T-cell (primary cell): ENCODE measurements around the gene RPL12. TPM values are rescaled to one million over a fixed set of nuclear protein-coding genes. Genes with fewer than 3 reads are reported as not detected.
A peak's percentile ranks its signal among the peaks of the same experiment; 100 is the strongest.

Experiments
- ATAC-seq, 4 experiments: fragments of 200-7000 bp in 3 of 4; fragments of 150-1000 bp in 1 of 4; cut with Tn5 transposase; replicated peaks in 1 of 4; 1 replicate in 3 of 4; 2 replicates in 1 of 4; pipeline ENCODE4 v1.10.0; 2021; ENCODE audit warnings: moderate library complexity in 3 of 4, mild to moderate bottlenecking in 2 of 4, moderate number of reproducible peaks in 1 of 4
- CTCF ChIA-PET, 2 donors: fragments of 300-600 bp; sonication (Branson Sonifier 250); formaldehyde crosslinking; loops; one replicate each; lab custom pipeline; 2022; ENCODE audit warnings: antibody characterized with exemption in 2 of 2; lab: Charles Lee
- POLR2A ChIA-PET, 2 donors: fragments of 300-600 bp; sonication (Branson Sonifier 250); formaldehyde crosslinking; loops; one replicate each; lab custom pipeline; 2022; ENCODE audit warnings: antibody characterized with exemption in 2 of 2; lab: Charles Lee
- DNase-seq, 35 experiments: peaks; one replicate each; pipeline versions ENCODE4 v3.0.0 to v3.0.0-alpha.2; 2013 to 2023
- H3K27ac ChIP-seq: one replicate; pipeline ENCODE4 v1.5.1; 2013; ENCODE audit warnings: low read length
- H3K27me3 ChIP-seq, 2 experiments: replicated peaks in 1 of 2; 1 replicate in 1 of 2; 2 replicates in 1 of 2; pipeline versions ENCODE4 v1.6.1 to v1.7.0; 2013; ENCODE audit warnings: low read length in 1 of 2, mixed read lengths in 1 of 2; ENCODE audit not compliant: control insufficient read depth in 2 of 2, insufficient read depth in 2 of 2; ENCODE audit errors: extremely low read depth in 1 of 2
- H3K36me3 ChIP-seq, 2 donors: 1 replicate in 1 of 2; 2 replicates in 1 of 2; pipeline versions ENCODE4 v1.6.1 to v1.7.0; 2013; ENCODE audit warnings: low read length in 1 of 2; ENCODE audit not compliant: control insufficient read depth in 2 of 2, insufficient read depth in 1 of 2; ENCODE audit errors: extremely low read depth in 1 of 2
- H3K4me1 ChIP-seq, 2 experiments: 1 replicate in 1 of 2; 2 replicates in 1 of 2; pipeline versions ENCODE4 v1.6.1 to v1.7.0; 2013; ENCODE audit warnings: low read length in 2 of 2, mixed read lengths in 1 of 2; ENCODE audit not compliant: insufficient read depth in 2 of 2, control insufficient read depth in 1 of 2; ENCODE audit errors: extremely low read depth in 1 of 2
- H3K4me3 ChIP-seq, 2 donors: 1 replicate in 1 of 2; 2 replicates in 1 of 2; pipeline versions ENCODE4 v1.5.1 to v1.7.0; 2013; ENCODE audit warnings: mild to moderate bottlenecking in 2 of 2, low read length in 1 of 2, moderate library complexity in 1 of 2; ENCODE audit not compliant: control insufficient read depth in 1 of 2; ENCODE audit errors: extremely low read depth in 1 of 2
- H3K9me3 ChIP-seq: 2 replicates; pipeline ENCODE4 v1.7.0; 2013
- H3K27ac Mint-ChIP-seq, 2 donors: one replicate each; pipeline ENCODE4 v1.8.0; 2020 to 2021; ENCODE audit warnings: mild to moderate bottlenecking in 2 of 2, mixed read lengths in 2 of 2
- H3K27me3 Mint-ChIP-seq, 2 donors: one replicate each; pipeline ENCODE4 v1.8.0; 2021 to 2022; ENCODE audit warnings: mixed read lengths in 2 of 2
- H3K36me3 Mint-ChIP-seq: one replicate; pipeline ENCODE4 v1.8.0; 2021; ENCODE audit warnings: mixed read lengths
- H3K4me1 Mint-ChIP-seq, 3 donors: one replicate each; pipeline ENCODE4 v1.8.0; 2020 to 2022; ENCODE audit warnings: mixed read lengths in 3 of 3, mild to moderate bottlenecking in 1 of 3
- H3K4me3 Mint-ChIP-seq, 3 donors: one replicate each; pipeline ENCODE4 v1.8.0; 2020 to 2022; ENCODE audit warnings: mild to moderate bottlenecking in 3 of 3, mixed read lengths in 3 of 3, moderate library complexity in 3 of 3
- H3K9me3 Mint-ChIP-seq, 3 donors: one replicate each; pipeline ENCODE4 v1.8.0; 2020 to 2022; ENCODE audit warnings: mixed read lengths in 3 of 3
- WGBS: methylation state at CpG from one replicate; pipeline ENCODE4 v1.1.5; 2013; ENCODE audit warnings: missing lambda C conversion rate; ENCODE audit not compliant: insufficient coverage; 5-methylcytosine and 5-hydroxymethylcytosine counted together
- total RNA-seq, 35 experiments: library from RNA in 6 of 35; stranded (reverse) in 6 of 35; fragments of 120-200 nt in 1 of 35; gene quantifications; one replicate each; pipeline versions ENCODE4 v1.2.1 to v1.2.4 and lab custom pipeline; 2013 to 2026

The RPL12 gene
- total RNA-seq, 5 donors from 2014 or later (not counting 1 experiment from before 2014, with no cell fraction given): 1,494 to 1,979 (median 1,776) TPM

GRCh38 chr9:127423934-127424675 lies 27.1 kb downstream of the RPL12 start, which contains the start of gene ZNF79:
ZNF79 (plus strand) TSS chr9:127424382; CDS start chr9:127424788, 406 bp downstream.
- CTCF ChIA-PET: interaction anchor here in 1 of 2 donors (0.6 kb wide), 1 partner anchor 26 kb away, joined by 3 read pairs; the partner anchor contains the start of gene RPL12
- under 1% methylated on average over 54 of the region's 54 CpGs for WGBS

GRCh38 chr9:127423476-127423933 lies 27.7 kb downstream of the RPL12 start:
- peaks cover 4 to 36% of the 10 kb centered on the region in 2 experiments for H3K4me1 ChIP-seq
- H3K27ac ChIP-seq: peak overlapping the region; percentile 55
- peak overlapping the region; percentile 95 to 98 for H3K27ac Mint-ChIP-seq
- ATAC-seq (no peak), DNase-seq (no peak)
- no peaks in the 10 kb centered on the region for H3K27me3 Mint-ChIP-seq
- ChIA-PET CTCF (no interaction called here), POLR2A (interaction anchor here in 1 of 2 donors (1.0 to 1.2 kb wide), 2 partner anchors 27 to 28 kb away, joined by 4 to 5 read pairs; partner anchors contain the start of genes LRSAM1, RPL12 and SLC2A8)
- peak overlapping the region; percentile 99 to 100 (median 99) for H3K4me3 Mint-ChIP-seq
- 4% methylated on average over 4 of the region's 9 CpGs for WGBS
- peak overlapping the region; percentile 91 to 96 for H3K4me3 ChIP-seq
- peaks cover 51 to 57% (median 52%) of the 10 kb centered on the region in 3 donors for H3K4me1 Mint-ChIP-seq
- peaks cover 2 to 6% of the 10 kb centered on the region in 2 donors for H3K36me3 ChIP-seq
- peaks cover 7% of the 10 kb centered on the region for H3K36me3 Mint-ChIP-seq
- peaks cover 0 to 4% of the 10 kb centered on the region in 2 experiments for H3K27me3 ChIP-seq
- no peaks in the 10 kb centered on the region for H3K9me3 Mint-ChIP-seq
- no peaks in the 10 kb centered on the region for H3K9me3 ChIP-seq

More at GRCh38 chr9:127423934-127424675, 27.1 kb downstream of the RPL12 start, which contains the start of gene ZNF79:
- Histone ChIP-seq H3K4me1 (peaks cover 4 to 32% of the 10 kb centered on the region in 2 experiments), H3K27me3 (no peaks in the 10 kb centered on the region), H3K9me3 (no peaks in the 10 kb centered on the region), H3K36me3 (peaks cover 4 to 11% of the 10 kb centered on the region in 2 donors), H3K4me3 (peak within 1 kb of the TSS; percentile 91 to 96), H3K27ac (peak within 1 kb of the TSS; percentile 55)
- H3K4me1 Mint-ChIP-seq: peaks cover 52 to 57% (median 53%) of the 10 kb centered on the region in 3 donors
- ATAC-seq: peak; percentile 92 to 94 (median 93)
- H3K4me3 Mint-ChIP-seq: peak within 1 kb of the TSS; percentile 99 to 100 (median 99)
- H3K36me3 Mint-ChIP-seq: peaks cover 12% of the 10 kb centered on the region
- no peaks in the 10 kb centered on the region for H3K27me3 Mint-ChIP-seq
- POLR2A ChIA-PET: interaction anchor here in 1 of 2 donors (0.6 to 1.0 kb wide), 3 partner anchors 15 to 27 kb away, joined by 3 to 4 read pairs (median 3); partner anchors contain the start of genes RPL12 and SLC2A8
- peak within 1 kb of the TSS; percentile 95 to 98 for H3K27ac Mint-ChIP-seq
- peak; percentile 76 to 93 (median 86) for DNase-seq
- no peaks in the 10 kb centered on the region for H3K9me3 Mint-ChIP-seq

- H3K4me3 Mint-ChIP-seq: peak overlapping the region; percentile 99 to 100 (median 99)
- no peaks in the 10 kb centered on the region for H3K27me3 Mint-ChIP-seq
- H3K27ac Mint-ChIP-seq: peak overlapping the region in 1 of 2 donors; percentile 98
- ChIA-PET POLR2A (interaction anchor here in 1 of 2 donors (1.2 kb wide), 1 partner anchor 28 kb away, joined by 5 read pairs; the partner anchor contains the start of genes LRSAM1 and RPL12), CTCF (no interaction called here)
- Histone ChIP-seq H3K27me3 (peaks cover 0 to 4% of the 10 kb centered on the region in 2 experiments), H3K4me1 (peaks cover 4 to 41% of the 10 kb centered on the region in 2 experiments), H3K9me3 (no peaks in the 10 kb centered on the region), H3K27ac (no peak overlapping the region), H3K36me3 (no peaks in the 10 kb centered on the region), H3K4me3 (no peak overlapping the region)
- no CpG with 5 or more reads among the region's 6 CpGs for WGBS
- ATAC-seq: no peak
- no peak for DNase-seq
- H3K4me1 Mint-ChIP-seq: peaks cover 46 to 50% (median 47%) of the 10 kb centered on the region in 3 donors
- H3K36me3 Mint-ChIP-seq: peaks cover 5% of the 10 kb centered on the region
- H3K9me3 Mint-ChIP-seq: no peaks in the 10 kb centered on the region
These were observed 28.4 kb downstream of the RPL12 start for GRCh38 chr9:127422787-127423186.

- no CpG with 5 or more reads among the region's 10 CpGs for WGBS
- ChIA-PET CTCF (interaction anchor here in 1 of 2 donors (0.7 kb wide), 1 partner anchor 9 kb away, joined by 4 read pairs; no protein-coding TSS in a partner anchor), POLR2A (interaction anchor here in 1 of 2 donors (1.2 kb wide), 1 partner anchor 29 kb away, joined by 5 read pairs; the partner anchor contains the start of genes LRSAM1 and RPL12)
- no peaks in the 10 kb centered on the region for H3K9me3 ChIP-seq
- peaks cover 4 to 37% of the 10 kb centered on the region in 2 experiments for H3K4me1 ChIP-seq
- no peak for DNase-seq
- H3K27ac ChIP-seq: no peak overlapping the region
- peaks cover 0 to 4% of the 10 kb centered on the region in 2 experiments for H3K27me3 ChIP-seq
- peaks cover 44 to 49% (median 44%) of the 10 kb centered on the region in 3 donors for H3K4me1 Mint-ChIP-seq
- H3K36me3 Mint-ChIP-seq: peaks cover 5% of the 10 kb centered on the region
- H3K9me3 Mint-ChIP-seq: no peaks in the 10 kb centered on the region
- no peaks in the 10 kb centered on the region for H3K27me3 Mint-ChIP-seq
- H3K36me3 ChIP-seq: no peaks in the 10 kb centered on the region
- no peak overlapping the region for H3K4me3 ChIP-seq
- H3K27ac Mint-ChIP-seq: no peak overlapping the region
- H3K4me3 Mint-ChIP-seq: peak overlapping the region in 1 of 3 donors; percentile 100
- ATAC-seq: no peak
These were observed 28.9 kb downstream of the RPL12 start for GRCh38 chr9:127422133-127422782.

GRCh38 chr9:127421057-127421456 lies 30.1 kb downstream of the RPL12 start:
- no peak overlapping the region for H3K27ac Mint-ChIP-seq

More at GRCh38 chr9:127421057-127421456, 30.1 kb downstream of the RPL12 start:
- POLR2A ChIA-PET: no interaction called here
- Mint-ChIP-seq H3K27me3 (peaks cover 0 to 4% of the 10 kb centered on the region in 2 donors), H3K4me1 (peaks cover 34 to 39% (median 36%) of the 10 kb centered on the region in 3 donors), H3K9me3 (no peaks in the 10 kb centered on the region), H3K36me3 (no peaks in the 10 kb centered on the region), H3K4me3 (no peak overlapping the region)
- Histone ChIP-seq H3K36me3 (no peaks in the 10 kb centered on the region), H3K27me3 (peaks cover 0 to 7% of the 10 kb centered on the region in 2 experiments), H3K4me3 (no peak overlapping the region), H3K4me1 (peaks cover 4 to 36% of the 10 kb centered on the region in 2 experiments), H3K27ac (no peak overlapping the region), H3K9me3 (no peaks in the 10 kb centered on the region)
- ATAC-seq (no peak), DNase-seq (no peak)
- CTCF ChIA-PET: interaction anchor here in 1 of 2 donors (0.9 kb wide), 1 partner anchor 10 kb away, joined by 3 read pairs; no protein-coding TSS in a partner anchor
- WGBS: no CpG with 5 or more reads among the region's 7 CpGs
